ENCODE results near the gene TMED1.
A peak's percentile ranks its signal among the peaks of the same experiment; 100 is the strongest.

- TF ChIP-seq, protein P1, sequence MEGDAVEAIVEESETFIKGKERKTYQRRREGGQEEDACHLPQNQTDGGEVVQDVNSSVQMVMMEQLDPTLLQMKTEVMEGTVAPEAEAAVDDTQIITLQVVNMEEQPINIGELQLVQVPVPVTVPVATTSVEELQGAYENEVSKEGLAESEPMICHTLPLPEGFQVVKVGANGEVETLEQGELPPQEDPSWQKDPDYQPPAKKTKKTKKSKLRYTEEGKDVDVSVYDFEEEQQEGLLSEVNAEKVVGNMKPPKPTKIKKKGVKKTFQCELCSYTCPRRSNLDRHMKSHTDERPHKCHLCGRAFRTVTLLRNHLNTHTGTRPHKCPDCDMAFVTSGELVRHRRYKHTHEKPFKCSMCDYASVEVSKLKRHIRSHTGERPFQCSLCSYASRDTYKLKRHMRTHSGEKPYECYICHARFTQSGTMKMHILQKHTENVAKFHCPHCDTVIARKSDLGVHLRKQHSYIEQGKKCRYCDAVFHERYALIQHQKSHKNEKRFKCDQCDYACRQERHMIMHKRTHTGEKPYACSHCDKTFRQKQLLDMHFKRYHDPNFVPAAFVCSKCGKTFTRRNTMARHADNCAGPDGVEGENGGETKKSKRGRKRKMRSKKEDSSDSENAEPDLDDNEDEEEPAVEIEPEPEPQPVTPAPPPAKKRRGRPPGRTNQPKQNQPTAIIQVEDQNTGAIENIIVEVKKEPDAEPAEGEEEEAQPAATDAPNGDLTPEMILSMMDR (IDR thresholded peaks at IDR 0.05; ENCODE audit: poor library complexity, severe bottlenecking), result no peak
- TF ChIP-seq RAD21 (conservative IDR thresholded peaks at IDR 0.05), result no peak
- TF ChIP-seq EZH2 (IDR thresholded peaks at IDR 0.05; ENCODE audit: borderline replicate concordance, insufficient read depth, low read length, poor library complexity, severe bottlenecking), result no peak
- TF ChIP-seq SMC3 (conservative IDR thresholded peaks at IDR 0.05; ENCODE audit: poor library complexity), result no peak
- peak; percentile 43 for TF ChIP-seq POLR2AphosphoS5 (IDR thresholded peaks at IDR 0.05)
- TF ChIP-seq, protein P2, sequence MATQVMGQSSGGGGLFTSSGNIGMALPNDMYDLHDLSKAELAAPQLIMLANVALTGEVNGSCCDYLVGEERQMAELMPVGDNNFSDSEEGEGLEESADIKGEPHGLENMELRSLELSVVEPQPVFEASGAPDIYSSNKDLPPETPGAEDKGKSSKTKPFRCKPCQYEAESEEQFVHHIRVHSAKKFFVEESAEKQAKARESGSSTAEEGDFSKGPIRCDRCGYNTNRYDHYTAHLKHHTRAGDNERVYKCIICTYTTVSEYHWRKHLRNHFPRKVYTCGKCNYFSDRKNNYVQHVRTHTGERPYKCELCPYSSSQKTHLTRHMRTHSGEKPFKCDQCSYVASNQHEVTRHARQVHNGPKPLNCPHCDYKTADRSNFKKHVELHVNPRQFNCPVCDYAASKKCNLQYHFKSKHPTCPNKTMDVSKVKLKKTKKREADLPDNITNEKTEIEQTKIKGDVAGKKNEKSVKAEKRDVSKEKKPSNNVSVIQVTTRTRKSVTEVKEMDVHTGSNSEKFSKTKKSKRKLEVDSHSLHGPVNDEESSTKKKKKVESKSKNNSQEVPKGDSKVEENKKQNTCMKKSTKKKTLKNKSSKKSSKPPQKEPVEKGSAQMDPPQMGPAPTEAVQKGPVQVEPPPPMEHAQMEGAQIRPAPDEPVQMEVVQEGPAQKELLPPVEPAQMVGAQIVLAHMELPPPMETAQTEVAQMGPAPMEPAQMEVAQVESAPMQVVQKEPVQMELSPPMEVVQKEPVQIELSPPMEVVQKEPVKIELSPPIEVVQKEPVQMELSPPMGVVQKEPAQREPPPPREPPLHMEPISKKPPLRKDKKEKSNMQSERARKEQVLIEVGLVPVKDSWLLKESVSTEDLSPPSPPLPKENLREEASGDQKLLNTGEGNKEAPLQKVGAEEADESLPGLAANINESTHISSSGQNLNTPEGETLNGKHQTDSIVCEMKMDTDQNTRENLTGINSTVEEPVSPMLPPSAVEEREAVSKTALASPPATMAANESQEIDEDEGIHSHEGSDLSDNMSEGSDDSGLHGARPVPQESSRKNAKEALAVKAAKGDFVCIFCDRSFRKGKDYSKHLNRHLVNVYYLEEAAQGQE (IDR thresholded peaks at IDR 0.05; ENCODE audit: borderline replicate concordance), result no peak
- no peak for TF ChIP-seq TAF1 (IDR thresholded peaks at IDR 0.05; ENCODE audit: low read depth)
- no peak for TF ChIP-seq EP300 (conservative IDR thresholded peaks at IDR 0.05; ENCODE audit: poor library complexity, severe bottlenecking)
- peak; percentile 91 for TF ChIP-seq MXI1 (conservative IDR thresholded peaks at IDR 0.05; ENCODE audit: poor library complexity, severe bottlenecking)
These were observed 693 bp upstream of the TMED1 start for GRCh38 chr19:10836479-10837330.
